GM13976 (cell line): ENCODE measurements around the gene ST8SIA1.

Experiments
- DNase-seq: peaks from one replicate; pipeline ENCODE4 v3.0.0; 2012; ENCODE audit warnings: low spot score
- in situ Hi-C: fragments of 300-500 bp; cut with MboI; formaldehyde crosslinking; loops from one replicate; pipeline ENCODE4 v1.12.0; 2022; ENCODE audit warnings: low sequenced_read_pairs, mixed read lengths, inconsistent platforms; ENCODE audit not compliant: unreplicated experiment
- TF ChIP-seq, protein P1 (sequence below): IDR thresholded peaks from 2 replicates; pipeline ENCODE4 v1.5.1; 2012; ENCODE audit warnings: borderline replicate concordance, mild to moderate bottlenecking; ENCODE audit not compliant: insufficient read depth; ENCODE audit errors: extremely low read depth, missing control alignments, control extremely low read depth

The ST8SIA1 gene

DNA sequence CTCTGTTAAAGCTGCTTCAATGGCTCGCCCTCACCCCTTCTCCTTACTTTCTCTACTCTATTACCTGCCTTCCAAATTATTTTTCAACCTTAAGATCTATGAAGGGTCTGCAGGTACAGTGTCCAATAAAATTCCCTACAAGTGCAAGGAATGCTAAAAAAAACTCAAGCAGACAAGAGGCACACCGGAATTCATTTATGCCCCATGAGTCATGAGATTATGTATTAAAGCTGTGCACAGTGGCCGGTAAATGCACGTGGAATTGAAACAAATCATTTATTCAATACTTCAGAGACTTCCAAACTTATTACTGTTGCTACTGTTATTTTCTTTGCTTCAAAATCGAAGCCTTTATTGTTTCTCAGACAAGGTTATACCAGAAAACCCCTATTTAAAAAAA lies 68.4 kb downstream of the ST8SIA1 start:
- TF ChIP-seq, protein P1, sequence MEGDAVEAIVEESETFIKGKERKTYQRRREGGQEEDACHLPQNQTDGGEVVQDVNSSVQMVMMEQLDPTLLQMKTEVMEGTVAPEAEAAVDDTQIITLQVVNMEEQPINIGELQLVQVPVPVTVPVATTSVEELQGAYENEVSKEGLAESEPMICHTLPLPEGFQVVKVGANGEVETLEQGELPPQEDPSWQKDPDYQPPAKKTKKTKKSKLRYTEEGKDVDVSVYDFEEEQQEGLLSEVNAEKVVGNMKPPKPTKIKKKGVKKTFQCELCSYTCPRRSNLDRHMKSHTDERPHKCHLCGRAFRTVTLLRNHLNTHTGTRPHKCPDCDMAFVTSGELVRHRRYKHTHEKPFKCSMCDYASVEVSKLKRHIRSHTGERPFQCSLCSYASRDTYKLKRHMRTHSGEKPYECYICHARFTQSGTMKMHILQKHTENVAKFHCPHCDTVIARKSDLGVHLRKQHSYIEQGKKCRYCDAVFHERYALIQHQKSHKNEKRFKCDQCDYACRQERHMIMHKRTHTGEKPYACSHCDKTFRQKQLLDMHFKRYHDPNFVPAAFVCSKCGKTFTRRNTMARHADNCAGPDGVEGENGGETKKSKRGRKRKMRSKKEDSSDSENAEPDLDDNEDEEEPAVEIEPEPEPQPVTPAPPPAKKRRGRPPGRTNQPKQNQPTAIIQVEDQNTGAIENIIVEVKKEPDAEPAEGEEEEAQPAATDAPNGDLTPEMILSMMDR, result no peak
- no peak for DNase-seq
- in situ Hi-C loops, result no loop called here

DNA sequence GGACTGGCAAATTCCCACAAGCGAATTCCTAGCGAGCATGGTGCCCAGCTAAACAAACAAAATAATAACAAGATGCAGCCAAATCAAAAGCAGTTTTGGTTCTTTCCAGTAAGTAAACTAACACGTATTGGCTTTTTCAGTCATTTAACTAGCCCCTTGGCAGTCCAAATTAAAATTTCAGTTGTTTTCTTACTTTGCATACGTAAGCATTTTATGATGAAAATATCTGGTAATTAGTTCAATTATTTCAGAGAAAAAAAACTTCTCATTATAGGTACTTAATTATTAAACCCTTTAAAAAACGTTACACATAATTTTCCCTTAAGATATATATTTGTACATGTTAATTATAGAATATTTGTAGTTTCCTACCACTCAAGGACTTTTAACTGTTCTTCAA lies 70.1 kb downstream of the ST8SIA1 start:
- in situ Hi-C loops, result no loop called here
- no peak for DNase-seq
- TF ChIP-seq, protein P1, result no peak

DNA sequence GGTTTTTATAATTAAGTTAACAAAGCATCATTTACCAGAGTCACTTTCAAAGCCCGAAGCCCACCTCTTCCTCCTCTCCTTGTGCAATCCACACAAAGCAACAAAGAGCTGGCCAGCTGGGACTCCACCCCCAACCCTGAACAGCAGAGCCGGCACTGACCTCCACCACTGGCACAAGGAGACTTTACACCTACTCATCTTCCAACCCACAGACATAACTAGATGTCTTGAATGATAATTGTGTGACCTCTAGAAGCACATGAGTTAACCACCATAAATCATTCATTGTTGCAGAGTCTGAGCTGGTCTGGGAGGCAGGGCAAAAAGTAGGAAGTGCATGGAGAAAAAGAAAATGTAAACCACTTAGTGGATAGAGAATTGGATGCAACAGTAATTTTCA lies 72.2 kb downstream of the ST8SIA1 start:
- in situ Hi-C loops, result no loop called here
- TF ChIP-seq, protein P1, result no peak
- DNase-seq, result no peak

DNA sequence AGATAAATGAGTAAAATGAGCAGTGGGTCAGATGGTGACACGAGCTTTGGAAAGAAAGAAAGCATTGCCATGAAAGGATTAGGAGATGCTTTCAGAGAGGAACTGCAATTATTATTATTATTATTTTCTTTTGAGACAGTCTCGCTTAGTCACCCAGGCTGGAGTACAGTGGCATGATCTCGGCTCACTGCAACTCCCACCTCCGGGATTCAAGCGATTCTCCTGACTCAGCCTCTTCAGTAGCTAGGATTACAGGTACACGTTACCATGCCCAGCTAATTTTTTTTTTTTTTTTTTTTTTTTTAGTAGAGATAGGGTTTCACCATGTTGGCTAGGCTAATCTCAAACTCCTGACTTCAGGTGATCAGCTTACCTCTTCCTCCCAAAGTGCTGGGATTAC lies 77.4 kb downstream of the ST8SIA1 start:
- DNase-seq, result no peak
- in situ Hi-C loops, result no loop called here
- TF ChIP-seq, protein P1, result no peak

DNA sequence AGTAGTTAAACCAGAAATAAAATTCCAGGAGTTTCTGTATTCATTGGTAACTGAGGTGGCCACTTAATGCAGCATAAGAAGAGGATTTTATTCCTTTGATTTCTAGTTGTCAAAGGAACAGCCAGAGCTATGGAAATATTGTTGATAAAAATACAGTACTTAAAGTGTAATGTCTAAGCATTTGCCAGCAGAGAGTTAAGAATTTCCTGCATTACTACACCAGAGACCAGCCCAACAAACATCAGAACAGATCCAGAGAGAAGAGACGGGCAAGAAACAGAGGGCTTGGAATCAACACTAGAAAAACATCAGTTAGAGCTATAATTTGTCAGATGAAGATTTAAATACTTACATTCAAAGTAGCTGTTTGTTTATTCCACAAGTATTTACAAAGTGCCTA lies 77.9 kb downstream of the ST8SIA1 start:
- in situ Hi-C loops, result no loop called here
- TF ChIP-seq, protein P1, result no peak
- DNase-seq, result no peak

DNA sequence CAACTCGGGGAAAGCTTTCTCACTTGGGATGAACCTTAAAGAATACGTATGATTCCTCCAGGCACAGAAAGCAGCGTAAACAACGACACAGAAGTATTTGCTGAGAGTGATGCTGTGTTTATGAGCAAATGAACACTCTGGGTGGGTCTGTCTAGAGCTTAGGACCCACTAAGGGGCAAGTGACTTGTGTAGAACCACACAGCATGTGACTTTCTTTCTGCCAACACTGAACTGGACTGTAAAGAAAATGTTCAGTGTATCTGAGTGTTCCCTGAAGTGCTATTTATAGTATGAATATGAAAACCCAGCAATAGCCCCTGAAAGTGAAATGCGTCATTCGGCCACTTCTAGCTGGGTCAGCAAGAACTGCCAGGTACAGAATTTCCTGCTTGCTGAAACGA lies 78.5 kb downstream of the ST8SIA1 start:
- in situ Hi-C loops, result no loop called here
- DNase-seq, result no peak
- TF ChIP-seq, protein P1, result no peak

DNA sequence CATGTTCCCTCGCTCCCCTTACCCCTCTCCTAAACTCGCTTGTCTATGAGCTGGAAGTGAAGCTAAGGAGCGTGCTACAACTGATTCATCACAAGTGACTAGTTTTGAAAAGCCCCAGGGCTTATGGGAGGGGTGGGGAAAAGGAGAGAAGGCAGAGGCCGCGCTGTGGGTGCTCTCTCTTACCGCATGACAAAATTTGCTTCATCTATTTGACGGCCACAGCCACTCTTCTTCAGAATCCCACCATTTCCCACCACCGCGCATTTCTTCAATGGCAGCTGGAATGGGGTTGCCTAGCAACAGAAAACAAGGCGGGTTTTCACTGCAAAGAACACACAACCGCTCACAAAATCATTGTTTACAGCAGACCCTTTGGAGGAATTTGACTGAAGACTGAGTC lies 79.4 kb downstream of the ST8SIA1 start:
- in situ Hi-C loops, result no loop called here

More for the DNA sequence above, 79.4 kb downstream of the ST8SIA1 start:
- no peak for DNase-seq
- TF ChIP-seq, protein P1, result no peak
